ENCODE measurements around the gene RPGRIP1L.

DNA sequence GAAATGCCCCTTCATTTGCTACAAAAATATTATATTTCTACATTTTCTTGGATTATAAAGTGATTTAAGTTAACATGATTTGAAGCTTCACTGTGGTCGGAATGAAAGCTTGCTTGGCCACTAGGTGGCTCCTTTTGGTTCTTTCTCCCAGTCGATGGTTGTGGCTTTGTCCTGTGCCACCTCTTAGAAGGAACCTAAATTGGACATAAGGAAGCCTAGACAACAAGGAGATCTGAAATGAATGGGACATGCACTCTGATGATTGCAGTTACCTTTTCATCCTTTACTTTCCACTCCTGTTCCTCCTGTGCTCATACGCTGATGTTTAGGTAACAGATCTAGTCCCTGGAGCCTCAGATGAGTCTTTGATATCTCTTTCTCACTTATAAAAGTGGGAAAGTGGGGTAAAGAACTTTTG is 39.5 kb upstream of the RPGRIP1L start:
- TF ChIP-seq, protein P1, sequence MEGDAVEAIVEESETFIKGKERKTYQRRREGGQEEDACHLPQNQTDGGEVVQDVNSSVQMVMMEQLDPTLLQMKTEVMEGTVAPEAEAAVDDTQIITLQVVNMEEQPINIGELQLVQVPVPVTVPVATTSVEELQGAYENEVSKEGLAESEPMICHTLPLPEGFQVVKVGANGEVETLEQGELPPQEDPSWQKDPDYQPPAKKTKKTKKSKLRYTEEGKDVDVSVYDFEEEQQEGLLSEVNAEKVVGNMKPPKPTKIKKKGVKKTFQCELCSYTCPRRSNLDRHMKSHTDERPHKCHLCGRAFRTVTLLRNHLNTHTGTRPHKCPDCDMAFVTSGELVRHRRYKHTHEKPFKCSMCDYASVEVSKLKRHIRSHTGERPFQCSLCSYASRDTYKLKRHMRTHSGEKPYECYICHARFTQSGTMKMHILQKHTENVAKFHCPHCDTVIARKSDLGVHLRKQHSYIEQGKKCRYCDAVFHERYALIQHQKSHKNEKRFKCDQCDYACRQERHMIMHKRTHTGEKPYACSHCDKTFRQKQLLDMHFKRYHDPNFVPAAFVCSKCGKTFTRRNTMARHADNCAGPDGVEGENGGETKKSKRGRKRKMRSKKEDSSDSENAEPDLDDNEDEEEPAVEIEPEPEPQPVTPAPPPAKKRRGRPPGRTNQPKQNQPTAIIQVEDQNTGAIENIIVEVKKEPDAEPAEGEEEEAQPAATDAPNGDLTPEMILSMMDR (IDR thresholded peaks at IDR 0.05): peak in 5 of 6 experiments; percentile 25 to 49 (median 42)
- no peak for TF ChIP-seq POLR2A (IDR thresholded peaks at IDR 0.05)

Measured in adrenal gland (tissue), 5 donors.